Astrocyte (in vitro differentiated cells and primary cell): ENCODE data around the gene RBM44. TPM values are rescaled to one million over a fixed set of nuclear protein-coding genes. Genes with fewer than 3 reads are reported as not detected.

Source experiments
- DNase-seq: peaks from one replicate; pipeline ENCODE4 v3.0.0-alpha.2; 2010; ENCODE audit warnings: low read depth
- FAIRE-seq: peaks from 2 replicates; lab custom pipeline; 2011; peaks lifted over from hg19 to GRCh38; lab: Jason Lieb, UNC
- H2AFZ ChIP-seq: 2 replicates; pipeline ENCODE4 v1.6.0; 2012; ENCODE audit warnings: low read depth, low read length, inconsistent platforms
- H3K27ac ChIP-seq: 2 replicates; pipeline ENCODE4 v1.5.1; 2011; ENCODE audit warnings: low read depth, low read length, inconsistent platforms
- H3K27me3 ChIP-seq: 2 replicates; pipeline ENCODE4 v1.6.0; 2011; ENCODE audit warnings: low read length, inconsistent platforms; ENCODE audit not compliant: insufficient read depth
- H3K36me3 ChIP-seq: 2 replicates; pipeline ENCODE4 v1.5.1; 2011; ENCODE audit warnings: low read length, inconsistent platforms; ENCODE audit not compliant: insufficient read depth
- H3K4me1 ChIP-seq: 2 replicates; pipeline ENCODE4 v1.5.1; 2011; ENCODE audit warnings: low read length, inconsistent platforms; ENCODE audit not compliant: insufficient read depth
- H3K4me2 ChIP-seq: 2 replicates; pipeline ENCODE4 v1.6.0; 2012; ENCODE audit warnings: low read length, inconsistent platforms
- H3K4me3 ChIP-seq: 2 replicates; pipeline ENCODE4 v1.5.1; 2011; ENCODE audit warnings: low read depth, mild to moderate bottlenecking, low read length, inconsistent platforms; ENCODE audit not compliant: insufficient read depth
- H3K79me2 ChIP-seq: 2 replicates; pipeline ENCODE4 v1.6.0; 2012; ENCODE audit warnings: mild to moderate bottlenecking, low read length, inconsistent platforms; ENCODE audit not compliant: insufficient read depth
- H3K9ac ChIP-seq: 2 replicates; pipeline ENCODE4 v1.6.0; 2012; ENCODE audit warnings: mild to moderate bottlenecking, low read length, inconsistent platforms
- H3K9me3 ChIP-seq: 2 replicates; pipeline ENCODE4 v1.5.1; 2012; ENCODE audit warnings: low read depth, mild to moderate bottlenecking, low read length, inconsistent platforms; ENCODE audit not compliant: insufficient read depth
- H4K20me1 ChIP-seq: 2 replicates; pipeline ENCODE4 v1.6.0; 2012; ENCODE audit warnings: low read length, inconsistent platforms; ENCODE audit not compliant: insufficient read depth
- H3K27ac Mint-ChIP-seq: one replicate; pipeline ENCODE4 v1.8.0; 2021; ENCODE audit warnings: mild to moderate bottlenecking, mixed read lengths; ENCODE audit not compliant: unreplicated experiment
- H3K27me3 Mint-ChIP-seq: one replicate; pipeline ENCODE4 v1.8.0; 2021; ENCODE audit warnings: low read depth, mixed read lengths; ENCODE audit not compliant: unreplicated experiment
- H3K36me3 Mint-ChIP-seq: one replicate; pipeline ENCODE4 v1.8.0; 2021; ENCODE audit warnings: low read depth, mixed read lengths; ENCODE audit not compliant: unreplicated experiment
- H3K4me1 Mint-ChIP-seq: one replicate; pipeline ENCODE4 v1.8.0; 2021; ENCODE audit warnings: low read depth, mixed read lengths; ENCODE audit not compliant: unreplicated experiment
- H3K4me3 Mint-ChIP-seq: one replicate; pipeline ENCODE4 v1.8.0; 2021; ENCODE audit warnings: mild to moderate bottlenecking, moderate library complexity, mixed read lengths; ENCODE audit not compliant: unreplicated experiment
- H3K9me3 Mint-ChIP-seq: one replicate; pipeline ENCODE4 v1.8.0; 2021; ENCODE audit warnings: mild to moderate bottlenecking, mixed read lengths; ENCODE audit not compliant: unreplicated experiment
- EZH2 ChIP-seq: IDR thresholded peaks from 2 replicates; pipeline ENCODE4 v1.6.1; 2012; ENCODE audit warnings: mild to moderate bottlenecking, low read length, inconsistent platforms; ENCODE audit not compliant: insufficient read depth
- total RNA-seq: library from RNA; stranded (reverse); gene quantifications from 2 replicates; pipeline ENCODE4 v1.2.1, GENCODE V29; 2021
- TF ChIP-seq, protein P1 (sequence below): IDR thresholded peaks from 2 replicates; pipeline ENCODE4 v1.5.1; 2011; ENCODE audit warnings: low read depth, mild to moderate bottlenecking, inconsistent platforms, low read length, moderate library complexity; ENCODE audit not compliant: insufficient read depth

Gene RBM44
- total RNA-seq, 1 donor from 2014 or later, result 0.32 TPM

DNA sequence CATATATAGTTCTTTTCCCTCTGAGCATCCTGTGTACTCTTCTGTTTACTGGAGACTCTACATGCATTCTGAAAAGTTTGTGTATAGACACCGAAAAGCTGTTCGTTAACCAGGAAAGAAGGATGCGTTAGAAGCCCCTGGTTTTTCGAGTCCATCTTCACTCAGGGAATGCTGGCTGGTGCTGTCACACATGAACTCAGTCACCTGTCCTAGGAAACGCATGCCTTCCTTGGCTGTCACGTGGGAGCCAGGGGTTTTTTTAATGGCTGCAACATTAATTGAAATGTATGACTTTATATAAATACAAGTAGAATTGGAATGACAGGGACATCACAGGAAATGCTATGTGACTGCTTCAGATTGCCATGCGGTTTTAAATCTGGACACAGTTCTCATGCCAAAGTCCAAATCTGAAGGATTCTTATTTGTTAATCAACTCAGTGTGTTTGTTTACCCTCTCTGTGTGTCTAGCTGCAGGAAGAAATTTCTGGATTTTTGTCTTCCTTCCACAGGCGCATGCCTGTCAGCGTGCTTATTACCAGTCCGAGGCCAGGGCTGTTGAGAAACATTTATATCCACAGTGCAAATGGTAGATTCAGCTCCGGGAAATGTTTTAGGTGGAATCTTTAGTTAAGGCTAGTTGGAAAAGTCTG is 63.4 kb downstream of the RBM44 start:
- H3K4me3 Mint-ChIP-seq, result no peak overlapping the region
- Histone ChIP-seq H3K27me3 (peaks cover 4% of the 10 kb centered on the region), H2AFZ (no peak overlapping the region), H4K20me1 (no peaks in the 10 kb centered on the region), H3K4me3 (no peak overlapping the region), H3K79me2 (no peaks in the 10 kb centered on the region), H3K4me1 (peaks cover 36% of the 10 kb centered on the region), H3K36me3 (no peaks in the 10 kb centered on the region), H3K4me2 (no peak overlapping the region), H3K9me3 (no peaks in the 10 kb centered on the region), H3K9ac (no peak overlapping the region), H3K27ac (no peak overlapping the region)
- no peak for FAIRE-seq
- no peak overlapping the region for H3K27ac Mint-ChIP-seq
- H3K9me3 Mint-ChIP-seq, result no peaks in the 10 kb centered on the region
- TF ChIP-seq, protein P1, sequence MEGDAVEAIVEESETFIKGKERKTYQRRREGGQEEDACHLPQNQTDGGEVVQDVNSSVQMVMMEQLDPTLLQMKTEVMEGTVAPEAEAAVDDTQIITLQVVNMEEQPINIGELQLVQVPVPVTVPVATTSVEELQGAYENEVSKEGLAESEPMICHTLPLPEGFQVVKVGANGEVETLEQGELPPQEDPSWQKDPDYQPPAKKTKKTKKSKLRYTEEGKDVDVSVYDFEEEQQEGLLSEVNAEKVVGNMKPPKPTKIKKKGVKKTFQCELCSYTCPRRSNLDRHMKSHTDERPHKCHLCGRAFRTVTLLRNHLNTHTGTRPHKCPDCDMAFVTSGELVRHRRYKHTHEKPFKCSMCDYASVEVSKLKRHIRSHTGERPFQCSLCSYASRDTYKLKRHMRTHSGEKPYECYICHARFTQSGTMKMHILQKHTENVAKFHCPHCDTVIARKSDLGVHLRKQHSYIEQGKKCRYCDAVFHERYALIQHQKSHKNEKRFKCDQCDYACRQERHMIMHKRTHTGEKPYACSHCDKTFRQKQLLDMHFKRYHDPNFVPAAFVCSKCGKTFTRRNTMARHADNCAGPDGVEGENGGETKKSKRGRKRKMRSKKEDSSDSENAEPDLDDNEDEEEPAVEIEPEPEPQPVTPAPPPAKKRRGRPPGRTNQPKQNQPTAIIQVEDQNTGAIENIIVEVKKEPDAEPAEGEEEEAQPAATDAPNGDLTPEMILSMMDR, result no peak
- no peak for TF ChIP-seq EZH2
- peaks cover 15% of the 10 kb centered on the region for H3K27me3 Mint-ChIP-seq
- no peak for DNase-seq
- no peaks in the 10 kb centered on the region for H3K36me3 Mint-ChIP-seq
- peaks cover 38% of the 10 kb centered on the region for H3K4me1 Mint-ChIP-seq

DNA sequence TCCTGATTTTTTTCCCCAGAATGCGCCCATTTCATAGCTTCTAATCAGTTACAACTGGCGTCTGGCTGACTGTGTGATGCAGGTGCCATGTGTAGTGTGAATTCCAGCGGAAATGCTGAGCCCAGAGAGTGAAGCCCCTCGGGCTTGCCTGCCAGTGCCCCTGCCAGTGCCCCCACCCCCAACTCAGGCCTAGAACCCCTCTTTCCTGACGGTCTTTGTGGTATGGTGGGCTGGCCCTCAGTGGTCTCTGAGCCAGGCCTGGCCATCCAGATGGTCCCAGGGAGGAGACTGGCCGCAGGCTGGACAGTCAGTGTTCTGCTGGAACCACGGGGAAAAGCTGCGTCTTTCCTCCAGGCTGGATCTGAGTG is 63.9 kb downstream of the RBM44 start:
- Histone ChIP-seq H3K4me2 (no peak overlapping the region), H2AFZ (no peak overlapping the region), H3K9ac (no peak overlapping the region), H3K4me3 (no peak overlapping the region), H3K27ac (no peak overlapping the region), H3K9me3 (no peaks in the 10 kb centered on the region), H3K79me2 (peaks cover 2% of the 10 kb centered on the region), H3K36me3 (no peaks in the 10 kb centered on the region), H4K20me1 (no peaks in the 10 kb centered on the region), H3K27me3 (no peaks in the 10 kb centered on the region), H3K4me1 (peaks cover 36% of the 10 kb centered on the region)
- Mint-ChIP-seq H3K27me3 (peaks cover 11% of the 10 kb centered on the region), H3K9me3 (no peaks in the 10 kb centered on the region), H3K4me3 (no peak overlapping the region), H3K4me1 (peaks cover 41% of the 10 kb centered on the region), H3K36me3 (no peaks in the 10 kb centered on the region), H3K27ac (no peak overlapping the region)
- no peak for DNase-seq
- FAIRE-seq, result no peak
- no peak for TF ChIP-seq EZH2
- TF ChIP-seq, protein P1, result no peak

DNA sequence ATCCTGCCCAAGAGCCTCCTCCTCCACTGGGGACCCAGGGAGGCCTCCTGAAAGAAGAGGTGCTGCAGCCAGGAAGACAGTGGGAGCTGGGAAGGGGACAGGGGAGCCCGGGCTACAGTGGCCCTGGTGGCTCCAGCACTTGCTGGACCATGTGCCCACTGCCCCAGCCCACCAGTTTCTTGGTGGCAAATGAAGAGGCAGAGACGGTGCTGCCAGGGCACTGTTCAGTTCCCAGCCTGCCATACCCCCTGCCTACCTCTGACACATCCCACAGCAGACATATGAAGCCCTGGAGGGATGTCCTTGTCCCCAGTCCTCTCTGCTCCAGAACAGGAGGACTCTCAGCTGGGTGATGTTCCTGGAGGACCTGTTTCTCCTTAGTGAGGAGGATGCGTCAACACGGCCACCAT is 64.5 kb downstream of the RBM44 start:
- Mint-ChIP-seq H3K36me3 (no peaks in the 10 kb centered on the region), H3K4me3 (no peak overlapping the region), H3K4me1 (peaks cover 41% of the 10 kb centered on the region), H3K27ac (no peak overlapping the region), H3K9me3 (no peaks in the 10 kb centered on the region), H3K27me3 (peaks cover 7% of the 10 kb centered on the region)
- no peaks in the 10 kb centered on the region for H3K9me3 ChIP-seq
- H4K20me1 ChIP-seq, result no peaks in the 10 kb centered on the region
- H3K9ac ChIP-seq, result no peak overlapping the region
- H3K4me3 ChIP-seq, result no peak overlapping the region
- FAIRE-seq, result no peak
- no peak overlapping the region for H3K4me2 ChIP-seq
- peaks cover 36% of the 10 kb centered on the region for H3K4me1 ChIP-seq
- peaks cover 4% of the 10 kb centered on the region for H3K79me2 ChIP-seq
- no peak overlapping the region for H2AFZ ChIP-seq
- no peak overlapping the region for H3K27ac ChIP-seq
- DNase-seq, result no peak
- H3K36me3 ChIP-seq, result no peaks in the 10 kb centered on the region
- TF ChIP-seq, protein P1, result no peak
- no peak for TF ChIP-seq EZH2
- no peaks in the 10 kb centered on the region for H3K27me3 ChIP-seq
